GM12875 (cell line): Measurements from ENCODE around the gene NCMAP.

Source experiments
- H3K4me3 ChIP-seq: one replicate; pipeline ENCODE4 v1.5.1; 2011; ENCODE audit warnings: low read depth, low read length, control low read depth
- TF ChIP-seq, protein P1 (sequence below): IDR thresholded peaks from 2 replicates; pipeline ENCODE4 v1.5.1; 2011; ENCODE audit warnings: low read depth, mild to moderate bottlenecking, control low read depth, inconsistent platforms, low read length, moderate library complexity, borderline replicate concordance; ENCODE audit not compliant: insufficient read depth

NCMAP gene

DNA sequence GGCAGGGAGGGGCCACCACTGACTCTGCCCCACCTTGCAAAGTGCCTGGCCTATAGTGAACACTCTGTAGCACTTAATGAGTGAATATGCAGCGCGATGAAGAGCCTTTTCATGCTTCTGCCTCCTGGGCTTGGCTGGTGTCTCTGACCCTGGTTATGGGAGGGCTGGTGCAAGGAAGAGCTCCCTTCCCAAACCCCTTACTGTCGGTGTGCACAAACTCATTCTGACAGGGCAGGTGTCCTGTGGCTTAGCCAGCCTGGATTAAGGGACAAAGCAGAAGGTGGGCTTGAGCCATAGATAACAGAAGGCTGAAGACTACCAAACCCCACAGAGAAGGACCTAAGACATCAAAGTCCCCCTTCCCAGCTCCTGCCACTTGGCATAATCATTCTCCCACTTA, 2.0 kb upstream of the NCMAP start:
- no peak overlapping the region for H3K4me3 ChIP-seq
- TF ChIP-seq, protein P1, sequence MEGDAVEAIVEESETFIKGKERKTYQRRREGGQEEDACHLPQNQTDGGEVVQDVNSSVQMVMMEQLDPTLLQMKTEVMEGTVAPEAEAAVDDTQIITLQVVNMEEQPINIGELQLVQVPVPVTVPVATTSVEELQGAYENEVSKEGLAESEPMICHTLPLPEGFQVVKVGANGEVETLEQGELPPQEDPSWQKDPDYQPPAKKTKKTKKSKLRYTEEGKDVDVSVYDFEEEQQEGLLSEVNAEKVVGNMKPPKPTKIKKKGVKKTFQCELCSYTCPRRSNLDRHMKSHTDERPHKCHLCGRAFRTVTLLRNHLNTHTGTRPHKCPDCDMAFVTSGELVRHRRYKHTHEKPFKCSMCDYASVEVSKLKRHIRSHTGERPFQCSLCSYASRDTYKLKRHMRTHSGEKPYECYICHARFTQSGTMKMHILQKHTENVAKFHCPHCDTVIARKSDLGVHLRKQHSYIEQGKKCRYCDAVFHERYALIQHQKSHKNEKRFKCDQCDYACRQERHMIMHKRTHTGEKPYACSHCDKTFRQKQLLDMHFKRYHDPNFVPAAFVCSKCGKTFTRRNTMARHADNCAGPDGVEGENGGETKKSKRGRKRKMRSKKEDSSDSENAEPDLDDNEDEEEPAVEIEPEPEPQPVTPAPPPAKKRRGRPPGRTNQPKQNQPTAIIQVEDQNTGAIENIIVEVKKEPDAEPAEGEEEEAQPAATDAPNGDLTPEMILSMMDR: no peak

DNA sequence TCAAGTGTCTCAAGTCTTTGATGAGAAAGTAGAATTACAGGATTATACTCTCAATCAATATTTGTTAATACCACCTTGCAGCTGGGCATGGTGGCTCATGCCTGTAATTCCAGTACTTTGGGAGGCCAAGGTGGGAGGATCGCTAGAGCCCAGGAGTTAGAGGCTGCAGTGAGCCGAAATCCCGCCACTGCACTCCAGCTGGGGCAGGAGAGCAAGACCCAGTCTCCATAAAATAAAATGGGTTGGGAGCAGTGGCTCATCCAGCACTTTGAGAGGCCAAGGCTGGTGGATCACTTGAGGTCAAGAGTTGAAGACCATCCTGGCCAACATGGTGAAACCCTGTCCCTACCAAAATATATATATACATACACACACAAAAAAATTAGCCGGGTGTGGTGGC, 1.2 kb upstream of the NCMAP start:
- H3K4me3 ChIP-seq: no peak overlapping the region
- TF ChIP-seq, protein P1: no peak

DNA sequence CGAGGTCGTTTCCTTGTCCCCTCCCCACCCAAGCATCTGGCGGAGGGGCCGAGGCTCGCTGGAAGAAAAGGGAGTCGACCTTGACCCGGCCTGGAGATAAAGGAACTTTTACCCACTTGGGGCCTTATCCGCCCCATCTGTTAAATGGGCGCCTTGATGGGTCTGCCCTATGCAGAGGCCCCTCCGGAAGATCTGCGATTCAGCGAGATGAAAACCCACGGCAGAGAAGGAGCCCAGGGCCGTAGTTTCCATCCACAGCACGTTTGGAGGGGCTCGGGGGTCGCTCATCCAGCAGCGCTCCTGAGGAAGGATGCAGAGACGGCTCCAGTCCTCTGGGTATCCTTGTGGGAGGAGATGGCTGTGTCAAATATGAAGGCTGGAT, 518 bp downstream of the NCMAP start:
- TF ChIP-seq, protein P1: no peak
- no peak overlapping the region for H3K4me3 ChIP-seq

DNA sequence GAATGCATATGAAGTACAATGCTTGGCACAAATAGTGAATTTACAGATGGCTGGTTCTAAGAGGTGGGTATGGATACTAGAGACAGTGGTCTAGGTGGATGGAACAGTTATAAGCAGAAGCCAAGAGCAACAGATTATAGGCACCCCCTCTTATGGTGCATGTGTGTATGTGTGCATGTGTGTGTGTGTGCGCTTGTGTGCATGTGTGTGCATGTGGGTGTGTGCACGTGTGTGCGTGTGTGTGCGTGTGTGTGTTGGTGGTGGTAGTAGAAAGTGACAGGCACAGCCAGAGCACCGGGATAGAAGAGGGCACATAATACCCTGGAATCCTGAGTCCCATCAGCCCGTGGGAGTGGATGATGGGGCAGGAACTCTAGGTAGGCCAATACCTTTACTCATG, 1.3 kb downstream of the NCMAP start:
- no peak overlapping the region for H3K4me3 ChIP-seq
- TF ChIP-seq, protein P1: no peak

DNA sequence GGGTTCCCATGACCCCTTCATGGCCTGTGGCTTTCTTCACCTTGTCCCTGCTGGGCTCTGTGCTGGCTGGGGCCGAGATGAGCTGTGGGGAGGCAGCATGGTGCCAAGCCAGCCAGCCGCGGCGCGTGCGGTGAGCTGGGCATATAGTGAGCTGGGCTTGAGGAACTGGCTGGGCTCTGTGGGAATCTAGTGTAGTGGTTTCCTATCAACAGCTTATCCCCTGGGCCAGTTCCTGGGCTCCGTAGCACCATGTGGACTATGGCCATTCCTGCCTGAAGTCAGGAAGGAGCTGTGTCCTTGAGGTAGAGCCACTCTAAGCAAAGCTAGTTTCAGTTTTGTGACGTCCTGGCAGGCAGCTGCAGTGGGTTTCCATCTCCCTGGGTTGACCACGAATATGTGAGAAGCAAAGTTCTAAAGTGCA, 1.8 kb downstream of the NCMAP start:
- TF ChIP-seq, protein P1: no peak
- H3K4me3 ChIP-seq: no peak overlapping the region

DNA sequence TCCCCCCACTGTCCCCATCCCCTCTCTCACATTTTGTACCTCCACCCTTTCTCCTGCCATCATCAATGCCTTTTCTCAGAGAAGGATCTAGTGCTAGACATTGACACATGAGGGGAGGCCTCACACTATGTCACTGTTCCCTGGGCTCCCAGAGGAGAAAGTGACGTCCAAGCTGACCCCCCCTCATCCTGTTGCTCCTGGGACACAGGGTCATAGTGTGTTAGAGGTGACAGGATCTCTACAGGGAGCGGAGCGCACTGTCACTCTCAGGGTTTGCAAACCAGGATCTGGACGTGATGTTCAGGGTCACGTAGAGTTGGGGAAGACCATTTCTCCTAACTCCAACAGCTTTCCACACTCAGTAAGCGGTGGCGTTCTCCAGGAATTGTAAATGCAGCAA, 2.6 kb downstream of the NCMAP start:
- no peak overlapping the region for H3K4me3 ChIP-seq
- TF ChIP-seq, protein P1: no peak

DNA sequence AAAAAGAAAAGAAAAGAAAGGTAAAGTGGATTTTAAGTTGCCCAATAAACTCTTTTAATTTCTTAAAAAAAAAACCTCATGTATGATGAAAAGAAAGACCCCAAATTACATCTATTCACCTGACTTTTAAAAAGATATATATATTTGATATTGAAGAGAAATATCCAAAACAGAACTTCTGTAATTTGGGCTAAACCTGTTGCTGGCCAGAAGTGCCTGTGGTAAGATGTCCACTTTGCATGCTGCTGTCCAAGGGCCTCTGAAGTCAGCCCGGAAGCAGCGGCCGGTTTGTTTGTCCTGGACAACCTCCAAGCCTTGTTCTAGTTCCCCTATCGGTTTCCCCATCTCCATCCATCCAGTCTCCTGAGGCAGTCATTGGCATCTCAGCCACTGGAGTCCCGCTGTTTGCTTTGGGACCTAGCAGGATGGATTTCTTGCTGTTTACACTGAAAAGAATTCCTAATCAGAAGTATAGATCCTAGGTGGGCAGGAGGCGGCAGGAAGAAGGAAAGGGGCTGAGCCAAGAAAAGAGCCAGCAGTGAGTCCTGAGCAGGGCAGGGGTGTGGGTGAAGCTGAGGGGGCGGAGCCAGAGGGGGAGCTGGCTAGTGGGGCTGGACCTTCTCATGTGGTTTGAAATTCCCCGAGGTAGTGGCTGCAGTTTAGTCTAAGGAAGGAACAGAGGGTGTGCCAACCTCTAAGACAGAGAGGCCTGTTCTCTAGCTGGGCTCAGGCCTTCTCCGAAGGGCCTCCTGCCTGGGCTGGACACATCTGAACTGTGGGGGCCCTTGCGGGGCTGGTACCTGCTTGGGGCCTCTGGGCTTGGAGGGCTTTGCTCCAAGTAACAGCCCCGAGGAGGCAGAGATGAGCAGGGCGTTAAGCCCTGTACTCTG, 3.3 kb downstream of the NCMAP start:
- H3K4me3 ChIP-seq: no peak overlapping the region
- TF ChIP-seq, protein P1: no peak
